Measurements from ENCODE around the gene CCT5.
"Not testable (repeated sequence)": the region's sequence is repeated elsewhere in the genome, so short reads cannot be mapped to it uniquely, and the experiment has no call there.

Gene CCT5

DNA sequence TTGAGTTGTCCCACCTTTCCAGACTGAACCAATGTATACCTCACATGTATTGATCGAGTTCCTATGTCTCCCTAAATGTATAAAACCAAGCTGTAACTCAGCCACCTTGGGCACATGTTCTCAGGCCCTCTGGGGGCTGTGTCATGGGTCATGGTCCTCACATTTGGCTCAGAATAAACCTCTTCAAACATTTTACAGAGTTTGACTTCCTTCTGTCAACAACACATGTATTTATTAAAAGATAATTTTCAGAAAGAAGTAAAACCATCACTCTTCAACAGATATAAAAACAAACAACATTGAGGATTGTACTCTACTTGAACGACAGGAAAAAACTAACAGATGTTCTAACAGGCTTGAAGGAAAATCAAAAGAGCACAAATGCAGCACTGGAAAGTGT, 53.1 kb downstream of the CCT5 start:
- DNase-seq: no peak

DNA sequence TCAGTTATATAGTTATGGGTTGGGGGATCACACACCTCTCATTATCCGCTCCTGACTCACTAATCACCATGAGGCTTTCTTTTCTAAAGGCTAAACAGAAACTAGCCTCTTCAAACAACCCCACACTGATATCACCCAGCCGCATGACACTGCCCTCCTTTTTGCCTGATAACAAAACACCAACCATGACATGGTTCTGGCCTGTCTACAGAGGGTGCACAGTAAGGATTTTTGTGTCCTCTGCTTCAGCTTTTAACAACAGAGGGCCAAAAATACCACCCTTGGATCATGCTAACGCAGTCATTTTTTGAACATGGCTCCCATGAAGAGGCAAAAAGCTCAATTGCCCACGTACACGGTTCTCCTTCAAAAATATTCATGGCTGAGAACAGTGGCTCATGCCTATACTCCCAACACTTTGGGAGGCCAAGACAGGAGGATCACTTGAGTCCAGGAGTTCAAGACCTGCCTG, 53.7 kb downstream of the CCT5 start:
- DNase-seq: no peak

- DNase-seq: no peak
Observed at GRCh38 chr5:10304932-10305331, 54.9 kb downstream of the CCT5 start.

DNA sequence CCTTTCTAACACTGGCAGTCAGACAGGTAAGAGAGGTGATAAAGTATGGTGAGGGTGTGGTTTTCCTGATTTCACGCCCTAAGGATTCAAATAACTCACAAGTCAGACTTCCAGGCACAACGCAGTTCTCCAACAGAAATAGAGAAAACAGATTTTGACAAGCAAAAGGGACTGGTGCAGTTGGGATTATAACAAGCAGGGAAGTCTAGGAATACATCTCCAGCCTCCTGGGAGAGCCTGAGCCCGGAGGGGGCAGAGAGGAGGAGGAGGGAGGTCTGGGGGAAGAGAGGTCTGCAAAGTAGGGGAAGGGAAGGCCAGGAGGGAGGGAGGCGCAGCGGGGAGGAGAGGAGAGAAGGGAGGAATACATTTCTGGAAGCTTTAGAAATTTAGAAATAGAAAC, 56.0 kb downstream of the CCT5 start:
- DNase-seq: peak; percentile 11

- no peak for DNase-seq
Observed at GRCh38 chr5:10306806-10307205, 56.7 kb downstream of the CCT5 start.

GRCh38 chr5:10307206-10308148, 57.4 kb downstream of the CCT5 start, which contains the start of gene CMBL:
Gene CMBL, minus strand, starts transcription at chr5:10307902. Its CDS starts 17,140 bp downstream, at chr5:10290762.
- peak; percentile 80 for DNase-seq

DNA sequence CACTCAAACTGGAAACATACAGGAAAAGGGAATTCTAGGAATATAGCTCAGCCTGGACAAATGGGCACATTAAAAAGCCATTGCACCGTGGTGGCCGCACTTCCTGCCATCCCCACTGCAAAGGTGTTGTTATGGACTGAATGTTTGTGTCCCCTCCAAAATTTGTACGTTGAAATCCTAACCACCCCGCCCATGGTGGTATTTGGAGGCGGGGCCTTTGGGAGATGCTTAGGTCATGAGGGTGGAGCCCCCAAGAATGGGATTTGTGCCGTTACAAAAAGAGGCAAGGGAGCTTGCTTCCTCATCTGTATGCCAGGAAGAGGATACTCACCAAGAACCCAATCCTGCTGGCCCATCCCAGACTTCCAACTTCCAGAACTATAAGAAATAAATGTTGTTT, 58.8 kb downstream of the CCT5 start:
- no peak for DNase-seq

DNA sequence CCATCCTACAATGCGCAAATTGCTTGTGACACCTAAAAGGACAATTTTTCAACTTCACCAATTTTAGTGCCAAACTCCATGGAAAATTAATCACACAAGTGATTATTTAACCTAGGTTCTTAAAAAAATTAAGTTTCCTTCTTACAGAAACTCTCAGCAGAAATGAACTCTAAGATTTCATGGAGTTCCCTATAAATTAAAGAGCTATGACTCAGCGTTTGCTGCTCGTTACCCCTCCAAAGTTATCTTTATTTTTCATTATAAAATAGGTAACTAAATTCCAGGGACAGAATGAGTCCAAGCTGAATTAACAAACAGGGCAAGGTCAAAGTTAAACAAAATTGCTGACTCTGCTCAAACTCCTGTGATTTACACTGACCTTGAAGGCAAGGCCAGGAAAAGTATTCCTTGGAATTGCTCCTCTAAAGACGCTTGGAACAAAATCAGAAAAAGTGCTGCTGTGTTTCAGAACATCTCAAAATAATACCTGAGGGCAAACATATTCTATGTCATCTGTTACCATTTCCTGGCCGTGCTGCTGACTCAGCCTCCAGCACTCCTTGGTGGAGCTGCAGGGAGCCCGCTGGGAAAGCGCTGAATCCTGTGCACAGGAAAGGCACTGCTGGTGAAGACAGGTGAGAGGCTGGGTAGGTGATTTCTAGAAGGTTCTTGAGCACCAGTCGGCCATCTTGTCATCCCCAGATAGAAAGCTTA, 60.1 kb downstream of the CCT5 start:
- DNase-seq: no peak

- DNase-seq: not testable (repeated sequence)
Observed at GRCh38 chr5:10310835-10311570, 60.9 kb downstream of the CCT5 start.

GRCh38 chr5:10311595-10312425, 61.7 kb downstream of the CCT5 start:
- DNase-seq: no peak

GRCh38 chr5:10315201-10315600, 65.1 kb downstream of the CCT5 start:
- no peak for DNase-seq

Measured in NCI-H82 (cell line).